ENCODE data around the gene GLB1L. TPM values are rescaled to one million over a fixed set of nuclear protein-coding genes. Genes with fewer than 3 reads are reported as not detected.

GLB1L gene
- total RNA-seq, 1 experiment from 2014 or later = 5.3 TPM

DNA sequence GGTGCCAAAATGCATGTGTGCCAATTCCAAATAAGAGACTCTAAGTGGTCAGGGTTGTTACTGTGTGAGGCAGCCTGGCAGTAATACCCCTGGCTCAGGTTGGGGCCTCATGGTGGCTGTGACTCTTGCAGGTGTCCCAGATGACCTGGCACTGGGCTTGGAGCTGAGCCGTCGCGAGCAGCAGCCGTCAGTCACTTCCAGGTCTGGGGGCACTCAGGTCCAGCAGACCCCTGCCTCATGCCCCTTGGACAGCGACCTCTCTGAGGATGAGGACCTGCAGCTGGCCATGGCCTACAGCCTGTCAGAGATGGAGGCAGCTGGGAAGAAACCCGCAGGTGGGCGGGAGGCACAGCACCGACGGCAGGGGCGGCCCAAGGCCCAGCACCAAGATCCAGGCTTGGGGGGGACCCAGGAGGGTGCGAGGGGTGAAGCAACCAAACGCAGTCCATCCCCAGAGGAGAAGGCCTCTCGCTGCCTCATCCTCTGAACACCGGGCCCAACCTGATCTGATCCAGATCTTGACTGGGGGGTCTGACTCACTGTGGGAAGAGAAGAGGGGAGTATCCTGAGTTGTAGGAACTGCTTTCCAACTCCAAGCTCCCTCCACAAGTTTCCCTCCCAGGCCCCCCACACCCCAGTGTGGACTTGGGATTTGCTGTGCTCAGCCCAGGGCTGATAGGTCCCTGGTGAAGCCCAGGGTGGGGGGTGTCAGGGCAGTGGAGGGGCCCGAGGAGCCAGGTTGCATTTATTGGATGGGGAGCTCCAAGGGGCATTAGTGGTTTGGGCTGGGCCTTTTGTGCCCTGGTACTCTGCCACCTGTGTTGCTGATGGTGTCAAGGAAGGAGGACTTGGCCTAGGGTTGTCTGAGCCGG is 39.5 kb upstream of the GLB1L start:
- in situ Hi-C loops (cut with HindIII; ENCODE audit: low pct_unique_long_range_greater_than_20kb, low sequenced_read_pairs) = no loop called here
- DNase-seq (ENCODE audit: low read depth, low spot score) = no peak

DNA sequence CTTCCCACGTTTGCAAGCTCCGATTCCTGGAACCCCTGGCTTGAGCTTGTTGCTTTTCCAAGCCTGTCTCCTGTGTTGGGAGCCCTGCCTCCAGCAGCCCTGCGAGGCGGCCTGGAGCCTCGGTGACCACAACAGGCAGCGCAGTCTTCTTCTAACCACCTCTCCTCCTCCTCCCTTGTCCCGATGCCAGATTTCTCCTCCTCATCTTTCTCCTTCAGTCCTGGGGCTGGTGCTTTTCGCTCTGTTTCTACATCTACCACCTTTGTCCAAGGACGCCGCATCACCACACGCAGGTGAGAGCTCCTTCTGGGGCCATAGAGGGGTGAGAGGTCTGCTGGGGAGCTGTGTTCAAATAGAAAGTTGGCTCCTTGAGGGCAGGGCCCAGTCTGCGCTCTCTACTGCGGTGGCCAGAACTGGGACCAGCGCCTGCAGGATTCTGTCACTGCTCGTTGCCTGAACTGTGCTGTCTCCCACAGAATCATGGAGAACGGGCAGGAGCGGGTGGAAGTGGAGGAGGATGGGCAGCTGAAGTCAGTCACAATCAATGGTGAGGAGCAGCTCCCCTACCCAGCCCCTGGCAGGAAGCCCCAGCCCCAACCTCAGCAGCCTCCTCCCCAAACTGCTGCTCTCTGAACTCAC is 37.8 kb upstream of the GLB1L start:
- no peak for DNase-seq (ENCODE audit: low read depth, low spot score)
- in situ Hi-C loops (cut with HindIII; ENCODE audit: low pct_unique_long_range_greater_than_20kb, low sequenced_read_pairs) = no loop called here

- no peak for DNase-seq (ENCODE audit: low read depth, low spot score)
- in situ Hi-C loops (cut with HindIII; ENCODE audit: low pct_unique_long_range_greater_than_20kb, low sequenced_read_pairs) = no loop called here
Observed at GRCh38 chr2:219282375-219282774, 37.1 kb upstream of the GLB1L start.

GRCh38 chr2:219281588-219281987 is 36.3 kb upstream of the GLB1L start:
- DNase-seq (ENCODE audit: low read depth, low spot score) = no peak
- in situ Hi-C loops (cut with HindIII; ENCODE audit: low pct_unique_long_range_greater_than_20kb, low sequenced_read_pairs) = no loop called here

DNA sequence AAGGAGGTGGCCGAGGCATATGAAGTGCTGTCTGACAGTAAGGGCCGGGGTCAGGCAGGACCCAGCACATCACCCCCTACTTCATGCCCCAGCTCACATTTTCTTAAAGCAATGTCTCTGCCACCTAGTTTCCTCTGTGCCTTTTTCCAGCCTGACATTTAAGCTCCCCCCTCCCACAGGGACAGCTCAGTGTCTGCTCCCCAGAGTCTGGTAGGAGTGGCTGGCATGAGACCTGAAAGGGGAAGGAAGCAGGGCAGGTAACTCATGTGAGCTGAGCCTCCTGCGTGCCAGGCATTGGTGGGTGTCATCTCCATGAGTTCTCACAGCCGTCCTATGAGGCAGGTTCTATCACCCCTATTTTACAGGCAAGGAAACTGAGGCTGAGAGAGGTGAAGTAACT is 35.4 kb upstream of the GLB1L start:
- in situ Hi-C loops (cut with HindIII; ENCODE audit: low pct_unique_long_range_greater_than_20kb, low sequenced_read_pairs) = no loop called here

DNA sequence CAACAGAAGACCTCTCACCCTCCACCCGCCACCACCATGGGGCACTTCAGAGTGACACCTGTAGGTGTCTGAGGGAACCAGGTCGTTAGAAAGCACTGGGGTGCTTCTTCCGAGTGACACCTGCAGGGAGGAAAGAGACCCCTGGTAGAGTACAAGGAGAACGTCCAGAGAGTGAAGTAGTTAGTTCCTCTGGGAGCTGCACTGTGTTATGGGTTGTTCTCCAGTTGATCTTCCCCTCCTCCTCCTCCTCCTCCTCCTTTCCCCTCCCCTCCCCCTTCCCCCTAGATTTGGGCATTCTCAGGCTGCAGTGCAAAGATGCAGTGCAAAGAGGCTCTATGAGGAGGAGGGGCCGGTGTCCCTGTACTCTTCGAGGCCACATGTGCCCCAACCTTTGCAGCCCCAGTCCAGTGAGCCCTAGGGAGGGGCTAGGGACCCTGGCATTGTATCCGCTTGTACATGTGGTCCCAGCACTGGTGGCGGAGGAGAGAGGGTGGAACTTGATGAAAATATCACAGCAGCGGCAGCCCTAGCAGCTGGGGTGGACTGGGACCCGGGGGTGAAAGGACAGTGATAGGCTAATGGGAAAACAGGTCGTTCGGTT is 34.8 kb upstream of the GLB1L start:
- in situ Hi-C loops (cut with HindIII; ENCODE audit: low pct_unique_long_range_greater_than_20kb, low sequenced_read_pairs) = no loop called here
- no peak for DNase-seq (ENCODE audit: low read depth, low spot score)

More for the DNA sequence above, 35.4 kb upstream of the GLB1L start:
- DNase-seq (ENCODE audit: low read depth, low spot score) = no peak

- DNase-seq (ENCODE audit: low read depth, low spot score) = peak; percentile 94
- in situ Hi-C loops (cut with HindIII; ENCODE audit: low pct_unique_long_range_greater_than_20kb, low sequenced_read_pairs) = no loop called here
Observed at GRCh38 chr2:219279151-219279915, 34.1 kb upstream of the GLB1L start, which contains the start of gene DNAJB2. Gene DNAJB2, plus strand, starts transcription at chr2:219279366. Its CDS starts 468 bp downstream, at chr2:219279834.

GRCh38 chr2:219278655-219279150 is 33.5 kb upstream of the GLB1L start:
- in situ Hi-C loops (cut with HindIII; ENCODE audit: low pct_unique_long_range_greater_than_20kb, low sequenced_read_pairs) = no loop called here
- no peak for DNase-seq (ENCODE audit: low read depth, low spot score)

GRCh38 chr2:219277703-219278654 is 32.7 kb upstream of the GLB1L start:
- peak; percentile 83 for DNase-seq (ENCODE audit: low read depth, low spot score)
- in situ Hi-C loops (cut with HindIII; ENCODE audit: low pct_unique_long_range_greater_than_20kb, low sequenced_read_pairs) = no loop called here

- in situ Hi-C loops (cut with HindIII; ENCODE audit: low pct_unique_long_range_greater_than_20kb, low sequenced_read_pairs) = no loop called here
Observed at GRCh38 chr2:219274361-219274921, 29.2 kb upstream of the GLB1L start.

GRCh38 chr2:219273937-219274336 is 28.7 kb upstream of the GLB1L start:
- DNase-seq (ENCODE audit: low read depth, low spot score) = no peak
- in situ Hi-C loops (cut with HindIII; ENCODE audit: low pct_unique_long_range_greater_than_20kb, low sequenced_read_pairs) = no loop called here

More at GRCh38 chr2:219274361-219274921, 29.2 kb upstream of the GLB1L start:
- DNase-seq (ENCODE audit: low read depth, low spot score) = no peak

DNA sequence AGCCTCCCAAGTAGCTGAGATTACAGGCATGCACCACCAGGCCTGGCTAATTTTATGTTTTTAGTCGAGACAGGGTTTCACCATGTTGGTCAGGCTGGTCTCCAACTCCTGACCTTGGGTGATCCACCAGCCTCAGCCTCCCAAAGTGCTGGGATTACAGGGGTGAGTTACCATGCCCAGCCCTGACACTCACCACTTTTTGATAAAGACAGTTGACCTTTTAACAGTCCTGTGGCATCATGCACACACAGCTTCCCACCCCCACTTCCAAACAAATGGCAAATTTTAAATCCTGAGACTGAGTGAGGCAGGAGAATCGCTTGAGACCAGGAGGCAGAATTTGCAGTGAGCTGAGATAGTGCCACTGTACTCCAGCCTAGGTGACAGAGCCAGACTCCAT is 27.8 kb upstream of the GLB1L start:
- DNase-seq (ENCODE audit: low read depth, low spot score) = no peak
- in situ Hi-C loops (cut with HindIII; ENCODE audit: low pct_unique_long_range_greater_than_20kb, low sequenced_read_pairs) = no loop called here

- in situ Hi-C loops (cut with HindIII; ENCODE audit: low pct_unique_long_range_greater_than_20kb, low sequenced_read_pairs) = no loop called here
- DNase-seq (ENCODE audit: low read depth, low spot score) = no peak
Observed at GRCh38 chr2:219272356-219272755, 27.1 kb upstream of the GLB1L start.

DNA sequence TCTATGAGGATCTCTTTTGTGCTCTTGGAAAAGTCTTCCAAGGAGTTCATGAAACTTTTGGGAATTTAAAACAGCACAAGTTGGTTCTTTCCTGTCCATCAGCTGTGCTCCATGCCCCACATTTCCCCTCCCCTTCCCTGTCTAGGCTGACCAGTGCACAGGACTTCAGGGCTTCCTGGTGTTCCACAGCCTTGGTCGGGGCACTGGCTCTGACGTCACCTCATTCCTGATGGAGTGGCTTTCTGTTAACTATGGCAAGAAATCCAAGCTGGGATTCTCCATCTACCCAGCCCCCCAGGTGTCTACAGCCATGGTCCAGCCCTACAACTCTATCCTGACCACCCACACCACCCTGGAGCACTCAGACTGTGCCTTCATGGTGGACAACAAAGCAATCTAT is 25.8 kb upstream of the GLB1L start:
- DNase-seq (ENCODE audit: low read depth, low spot score) = no peak
- in situ Hi-C loops (cut with HindIII; ENCODE audit: low pct_unique_long_range_greater_than_20kb, low sequenced_read_pairs) = no loop called here

GRCh38 chr2:219270055-219270372 is 24.8 kb upstream of the GLB1L start:
- DNase-seq (ENCODE audit: low read depth, low spot score) = no peak
- in situ Hi-C loops (cut with HindIII; ENCODE audit: low pct_unique_long_range_greater_than_20kb, low sequenced_read_pairs) = no loop called here

DNA sequence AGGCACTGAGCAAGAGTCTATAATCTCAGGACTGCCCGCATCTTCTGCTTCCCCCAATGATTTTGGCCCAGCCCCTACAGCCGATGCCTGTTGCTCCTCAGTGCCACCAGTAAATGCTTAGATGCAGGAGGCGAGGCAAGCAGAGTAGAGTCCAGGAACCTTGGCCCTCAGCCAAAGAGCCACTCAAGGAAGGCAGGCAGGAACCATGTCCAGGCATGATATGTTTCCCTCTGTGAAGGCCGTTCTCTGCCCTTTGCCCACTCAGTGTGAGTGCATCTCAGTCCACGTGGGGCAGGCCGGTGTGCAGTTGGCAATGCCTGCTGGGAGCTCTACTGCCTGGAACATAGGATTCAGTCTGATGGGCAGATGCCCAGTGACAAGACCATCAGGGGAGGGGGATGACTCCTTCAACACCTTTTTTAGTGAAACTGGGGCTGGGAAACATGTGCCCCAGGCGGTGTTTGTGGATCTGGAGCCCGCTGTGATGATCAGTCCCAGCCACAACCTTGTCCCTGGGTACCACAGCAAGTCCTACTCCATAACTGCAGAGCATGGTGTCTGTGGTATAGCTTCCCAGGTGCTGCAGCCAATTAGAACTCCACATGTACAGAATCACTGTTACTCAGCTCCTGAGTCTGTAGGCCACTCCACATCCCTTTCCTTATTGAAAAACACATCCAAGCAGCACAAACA is 24.3 kb upstream of the GLB1L start:
- DNase-seq (ENCODE audit: low read depth, low spot score) = no peak

More for the DNA sequence above, 24.3 kb upstream of the GLB1L start:
- in situ Hi-C loops (cut with HindIII; ENCODE audit: low pct_unique_long_range_greater_than_20kb, low sequenced_read_pairs) = no loop called here

Data from SK-MEL-5 (cell line).